Psoas muscle (tissue), 8 donors: ENCODE data around the gene GPATCH3. TPM values are rescaled to one million over a fixed set of nuclear protein-coding genes. Genes with fewer than 3 reads are reported as not detected.
A peak's percentile ranks its signal among the peaks of the same experiment; 100 is the strongest.

Experiments
- ATAC-seq, 4 donors: fragments of 200-7000 bp; cut with Tn5 transposase; one replicate each; pipeline ENCODE4 v1.9.1; 2020; ENCODE audit warnings: moderate library complexity in 3 of 4, mild to moderate bottlenecking in 2 of 4
- DNase-seq, 2 donors: peaks; one replicate each; pipeline ENCODE4 v3.0.0-alpha.2; 2020
- H3K27ac ChIP-seq: fragments of 200-600 bp; one replicate; pipeline ENCODE4 v1.8.0; 2022
- H3K27me3 ChIP-seq, 3 donors: fragments of 200-600 bp in 1 of 3; one replicate each; pipeline versions ENCODE4 v1.6.1 to v1.8.0; 2013 to 2022; ENCODE audit warnings: low read length in 2 of 3, mild to moderate bottlenecking in 2 of 3, moderate library complexity in 1 of 3; ENCODE audit not compliant: insufficient read depth in 3 of 3
- H3K36me3 ChIP-seq, 2 donors: fragments of 200-600 bp in 1 of 2; one replicate each; pipeline versions ENCODE4 v1.6.1 to v1.8.0; 2013 to 2022; ENCODE audit warnings: low read depth in 1 of 2, mild to moderate bottlenecking in 1 of 2, moderate library complexity in 1 of 2; ENCODE audit not compliant: insufficient read depth in 1 of 2
- H3K4me1 ChIP-seq: fragments of 200-600 bp; one replicate; pipeline ENCODE4 v1.8.0; 2022
- H3K4me3 ChIP-seq: fragments of 200-600 bp; one replicate; pipeline ENCODE4 v1.8.0; 2022; ENCODE audit warnings: mild to moderate bottlenecking
- H3K9me3 ChIP-seq: fragments of 200-600 bp; one replicate; pipeline ENCODE4 v1.8.0; 2022
- CTCF ChIP-seq: fragments of 200-600 bp; IDR thresholded peaks from one replicate; pipeline ENCODE4 v1.8.0; 2022; ENCODE audit warnings: antibody characterized with exemption
- WGBS, 3 donors: extraction: QIAGEN DNeasy Blood & Tissue Kit; methylation state at CpG; one replicate each; pipeline versions ENCODE4 v1.1.6 to v1.1.7; 2013; 5-methylcytosine and 5-hydroxymethylcytosine counted together
- intact Hi-C, 2 donors: fragments of 100-400 bp; cut with DNase I; formaldehyde crosslinking; loops; one replicate each; pipeline versions ENCODE4 v1.11.0 to v1.14.2; 2022
- polyA plus RNA-seq, 3 donors: library from polyadenylated mRNA; stranded (reverse); fragments of 200-250 nt; gene quantifications; one replicate each; pipeline ENCODE4 v1.2.3, GENCODE V29; 2013
- total RNA-seq, 4 donors: library from RNA; stranded (reverse); fragmentation: NEBNext Ultra II Directional in 2 of 4; extraction: Animal tissue kit (Norgen Biotek cat#: 25700) in 2 of 4; gene quantifications; one replicate each; pipeline versions ENCODE4 v1.2.1 to v1.2.4, GENCODE V29; 2021 to 2023
- donor health status: healthy with polysubstance abuse.
- donor health status: DM: no; HTN: no; CAD: no; lungs with moderate emphysema.
- donor health status: Bipolar disorder and iron deficiency.
- donor health status: healthy.
- donor health status: DM: yes; HTN: yes; CAD: no.
- donor health status: DM: no; HTN: no; CAD: no.
- donor health status: DM: no; HTN: no; CAD: no.
- donor health status: DM: yes; HTN: yes; CAD: no.

Gene GPATCH3
- total and polyA plus RNA-seq, 7 donors = 10.7 to 31.8 (median 13.7) TPM

- H3K9me3 ChIP-seq = no peaks in the 10 kb centered on the region
- TF ChIP-seq CTCF = no peak
- H3K36me3 ChIP-seq = peaks cover 3 to 79% of the 10 kb centered on the region in 2 donors
- peaks cover 8% of the 10 kb centered on the region for H3K4me1 ChIP-seq
- no peaks in the 10 kb centered on the region for H3K27me3 ChIP-seq
- ATAC-seq = peak in 2 of 4 donors; percentile 41 to 55
- no peak overlapping the region for H3K27ac ChIP-seq
- 76 to 81% (median 81%) methylated on average over 13 of the region's 13 CpGs for WGBS, 3 donors
- H3K4me3 ChIP-seq = no peak overlapping the region
- intact Hi-C loops = no loop called here
- DNase-seq = peak in 1 of 2 donors; percentile 19
These were observed 55.7 kb downstream of the GPATCH3 start for GRCh38 chr1:26844424-26845196.

Other genes with a start within 250 kb of the GPATCH3 start
- gene ARID1A, start 204.5 kb downstream of the GPATCH3 start, total RNA-seq = 10 to 100 TPM; 32.2 to 44.4 (median 39.6) TPM
- 10 to 100 TPM in 2 of 3 donors, 1 to 10 TPM in 1; 8.8 to 20.8 (median 12.9) TPM for gene ARID1A, start 204.5 kb downstream of the GPATCH3 start, polyA plus RNA-seq
- gene PIGV, start 112.5 kb downstream of the GPATCH3 start, total RNA-seq = 1 to 10 TPM; 4.2 to 7.4 (median 5.5) TPM
- 1 to 10 TPM; 2.5 to 5.5 (median 3.4) TPM for gene PIGV, start 112.5 kb downstream of the GPATCH3 start, polyA plus RNA-seq
- 10 to 100 TPM in 3 of 4 donors, 1 to 10 TPM in 1; 9.9 to 16.9 (median 12.5) TPM for gene ZDHHC18, start 73.8 kb downstream of the GPATCH3 start, total RNA-seq
- 10 to 100 TPM in 1 of 3 donors, 1 to 10 TPM in 2; 7.7 to 11.3 (median 9.6) TPM for gene ZDHHC18, start 73.8 kb downstream of the GPATCH3 start, polyA plus RNA-seq
- 10 to 100 TPM in 1 of 4 donors, under 1 TPM in 3; 0.17 to 26.7 (median 0.55) TPM for gene SFN, start 37.3 kb downstream of the GPATCH3 start, total RNA-seq
- gene SFN, start 37.3 kb downstream of the GPATCH3 start, polyA plus RNA-seq = under 1 TPM; 0.05 to 0.35 (median 0.21) TPM
- gene GPN2, start 10.2 kb downstream of the GPATCH3 start, total RNA-seq = 10 to 100 TPM; 18.3 to 35.9 (median 25.6) TPM
- gene GPN2, start 10.2 kb downstream of the GPATCH3 start, polyA plus RNA-seq = 10 to 100 TPM; 19.2 to 34.0 (median 19.4) TPM
- gene NR0B2, start 13.5 kb upstream of the GPATCH3 start, total RNA-seq = 1 to 10 TPM in 1 of 4 donors, under 1 TPM in 2, not detected in 1; 0.25 to 1.1 (median 0.49) TPM
- gene NR0B2, start 13.5 kb upstream of the GPATCH3 start, polyA plus RNA-seq = under 1 TPM; 0.06 to 0.21 (median 0.07) TPM
- gene NUDC, start 21.3 kb upstream of the GPATCH3 start, total RNA-seq = 10 to 100 TPM; 55.7 to 65.5 (median 62.3) TPM
- 100 to 1,000 TPM in 1 of 3 donors, 10 to 100 TPM in 2; 77.7 to 105 (median 89.7) TPM for gene NUDC, start 21.3 kb upstream of the GPATCH3 start, polyA plus RNA-seq
- gene KDF1, start 60.0 kb upstream of the GPATCH3 start, total RNA-seq = not detected
- under 1 TPM in 1 of 3 donors, not detected in 2; 0.01 TPM for gene KDF1, start 60.0 kb upstream of the GPATCH3 start, polyA plus RNA-seq
- 1 to 10 TPM in 3 of 4 donors, under 1 TPM in 1; 0.84 to 3.8 (median 1.4) TPM for gene TRNP1, start 93.2 kb upstream of the GPATCH3 start, total RNA-seq
- gene TRNP1, start 93.2 kb upstream of the GPATCH3 start, polyA plus RNA-seq = 1 to 10 TPM; 1.1 to 1.6 (median 1.6) TPM
- 1 to 10 TPM in 3 of 4 donors, under 1 TPM in 1; 0.20 to 2.3 (median 1.7) TPM for gene TENT5B, start 112.4 kb upstream of the GPATCH3 start, total RNA-seq
- 1 to 10 TPM in 1 of 3 donors, under 1 TPM in 2; 0.70 to 2.5 (median 0.74) TPM for gene TENT5B, start 112.4 kb upstream of the GPATCH3 start, polyA plus RNA-seq